SK-N-SH (cell line): ENCODE results near the gene CDH2. TPM values are rescaled to one million over a fixed set of nuclear protein-coding genes. Genes with fewer than 3 reads are reported as not detected.

Experiments used
- CTCF ChIA-PET: fragments of 300-600, 350-600 bp; formaldehyde crosslinking; extraction: SDS; loops from one replicate; lab custom pipeline; 2021; lab: Yijun Ruan, JAX
- POLR2A ChIA-PET: fragments of 350-600 bp; sonication (Branson Sonifier 250); formaldehyde crosslinking; extraction: SDS; loops from one replicate; lab custom pipeline; 2020; ENCODE audit warnings: antibody characterized with exemption, inconsistent platforms; lab: Yijun Ruan, JAX
- DNase-seq: peaks from one replicate; pipeline ENCODE4 v3.0.0; 2012
- H2AFZ ChIP-seq: fragments of 200-600 bp; sonication (generic); 2 replicates; pipeline ENCODE4 v1.8.1; 2016; ENCODE audit warnings: antibody characterized with exemption, mild to moderate bottlenecking, low read depth
- H3F3A ChIP-seq: fragments of 200-600 bp; sonication (generic); replicated peaks from 2 replicates; pipeline ENCODE3; 2016; ENCODE audit warnings: antibody characterized with exemption, mild to moderate bottlenecking; ENCODE audit not compliant: insufficient read depth
- H3K27ac ChIP-seq, 2 experiments: fragments of 200-500 bp in 1 of 2; fragments of 200-600 bp in 1 of 2; sonication (Bioruptor generic) in 1 of 2; sonication (generic), shearing (Covaris generic) in 1 of 2; 2 replicates each; pipeline versions ENCODE4 v1.5.1 to v1.6.1; 2014 to 2016; ENCODE audit warnings: low read depth in 2 of 2, inconsistent platforms in 1 of 2, low read length in 1 of 2, mild to moderate bottlenecking in 1 of 2, mixed read lengths in 1 of 2
- H3K27me3 ChIP-seq: fragments of 200-600 bp; sonication (generic), shearing (Covaris generic); 2 replicates; pipeline ENCODE4 v1.6.1; 2016; ENCODE audit warnings: mixed run types; ENCODE audit not compliant: insufficient read depth
- H3K36me3 ChIP-seq, 2 experiments: fragments of 200-500 bp in 1 of 2; fragments of 200-600 bp in 1 of 2; sonication (Bioruptor generic) in 1 of 2; sonication (generic) in 1 of 2; replicated peaks in 1 of 2; 2 replicates each; pipeline versions ENCODE3 to v1.5.1; 2014 to 2016; ENCODE audit warnings: low read length in 1 of 2, mild to moderate bottlenecking in 1 of 2; ENCODE audit not compliant: insufficient read depth in 2 of 2, control insufficient read depth in 1 of 2
- H3K4me1 ChIP-seq, 2 experiments: fragments of 200-500 bp in 1 of 2; fragments of 200-600 bp in 1 of 2; sonication (Bioruptor generic) in 1 of 2; sonication (generic), shearing (Covaris generic) in 1 of 2; 2 replicates each; pipeline versions ENCODE4 v1.5.1 to v1.6.1; 2014 to 2016; ENCODE audit warnings: low read depth in 1 of 2, low read length in 1 of 2, mixed run types in 1 of 2; ENCODE audit not compliant: insufficient read depth in 2 of 2, control insufficient read depth in 1 of 2
- H3K4me2 ChIP-seq: fragments of 200-600 bp; sonication (generic), shearing (Covaris generic); 2 replicates; pipeline ENCODE4 v1.6.1; 2017; ENCODE audit warnings: mixed run types
- H3K4me3 ChIP-seq, 2 experiments: fragments of 200-500 bp in 1 of 2; fragments of 200-600 bp in 1 of 2; sonication (Bioruptor generic) in 1 of 2; sonication (generic), shearing (Covaris generic) in 1 of 2; 2 replicates each; pipeline versions ENCODE4 v1.5.1 to v1.8.1; 2014 to 2016; ENCODE audit warnings: low read depth in 2 of 2, inconsistent platforms in 1 of 2, low read length in 1 of 2, mild to moderate bottlenecking in 1 of 2, mixed read lengths in 1 of 2, moderate library complexity in 1 of 2
- H3K79me2 ChIP-seq: fragments of 200-600 bp; sonication (generic); 2 replicates; pipeline ENCODE4 v1.8.1; 2017; ENCODE audit warnings: mild to moderate bottlenecking; ENCODE audit not compliant: insufficient read depth
- H3K9ac ChIP-seq: fragments of 200-600 bp; sonication (generic); 2 replicates; pipeline ENCODE4 v1.6.1; 2017; ENCODE audit warnings: mixed run types
- H3K9me2 ChIP-seq: fragments of 200-600 bp; sonication (generic); 2 replicates; pipeline ENCODE4 v1.6.1; 2017; ENCODE audit warnings: mixed run types
- H3K9me3 ChIP-seq: fragments of 200-600 bp; sonication (generic); 2 replicates; pipeline ENCODE4 v1.6.1; 2017; ENCODE audit warnings: mixed run types, mild to moderate bottlenecking, moderate library complexity
- H4K20me1 ChIP-seq: fragments of 200-600 bp; sonication (generic); 2 replicates; pipeline ENCODE4 v1.6.1; 2017; ENCODE audit warnings: mild to moderate bottlenecking, mixed run types; ENCODE audit not compliant: insufficient read depth
- CHD2 ChIP-seq: fragments of 150-350 bp; IDR thresholded peaks from 2 replicates; pipeline ENCODE4 v1.6.1; 2018; ENCODE audit warnings: low read length; ENCODE audit not compliant: partially characterized antibody
- EP300 ChIP-seq, 2 experiments: IDR thresholded peaks; 2 replicates each; pipeline versions ENCODE4 v1.4.0 to v1.6.1; 2012; ENCODE audit warnings: borderline replicate concordance in 1 of 2, low read depth in 1 of 2, low read length in 1 of 2
- EZH2phosphoT487 ChIP-seq: fragments of 200-600 bp; sonication (generic); IDR thresholded peaks from 2 replicates; pipeline ENCODE4 v1.6.1; 2017; ENCODE audit warnings: low read depth, mixed run types, mild to moderate bottlenecking, antibody characterized with exemption, moderate library complexity, borderline replicate concordance
- FOSL2 ChIP-seq: IDR thresholded peaks from 2 replicates; pipeline ENCODE4 v1.4.0; 2012; ENCODE audit warnings: low read depth, mild to moderate bottlenecking, moderate library complexity, borderline replicate concordance
- FOXM1 ChIP-seq: IDR thresholded peaks from 2 replicates; pipeline ENCODE4 v1.4.0; 2012; ENCODE audit warnings: low read depth, mild to moderate bottlenecking
- GATA2 ChIP-seq: sonication (generic); formaldehyde crosslinking; IDR thresholded peaks from 2 replicates; pipeline ENCODE4 v1.5.0; 2020; ENCODE audit warnings: mild to moderate bottlenecking, missing genetic modification reagents
- MXI1 ChIP-seq: IDR thresholded peaks from 2 replicates; pipeline ENCODE4 v1.6.1; 2012; ENCODE audit warnings: mild to moderate bottlenecking, low read depth, low read length, improper control_type of control experiment
- NFIC ChIP-seq: IDR thresholded peaks from 2 replicates; pipeline ENCODE4 v1.4.0; 2012; ENCODE audit warnings: borderline replicate concordance
- POLR2AphosphoS5 ChIP-seq: IDR thresholded peaks from 2 replicates; pipeline ENCODE4 v1.6.1; 2012; ENCODE audit warnings: low read depth, low read length
- RCOR1 ChIP-seq: fragments of 150-350 bp; IDR thresholded peaks from 2 replicates; pipeline ENCODE4 v1.6.1; 2017; ENCODE audit warnings: antibody characterized with exemption, low read length
- RXRA ChIP-seq: IDR thresholded peaks from 2 replicates; pipeline ENCODE4 v1.4.0; 2012; ENCODE audit warnings: low read depth, mild to moderate bottlenecking, borderline replicate concordance
- SIN3A ChIP-seq: IDR thresholded peaks from 2 replicates; pipeline ENCODE4 v1.6.1; 2012; ENCODE audit warnings: low read depth, mild to moderate bottlenecking, low read length, moderate library complexity, borderline replicate concordance
- SMC3 ChIP-seq: IDR thresholded peaks from 2 replicates; pipeline ENCODE4 v1.6.1; 2012; ENCODE audit warnings: low read depth, low read length, improper control_type of control experiment
- TCF12 ChIP-seq: IDR thresholded peaks from 2 replicates; pipeline ENCODE4 v1.4.0; 2012
- WGBS: methylation state at CpG from one replicate; pipeline ENCODE4 v1.1.6; 2017; ENCODE audit warnings: low lambda C conversion rate; 5-methylcytosine and 5-hydroxymethylcytosine counted together
- polyA plus RNA-seq, 3 experiments: library from polyadenylated mRNA; depleted of rRNA; stranded (reverse); fragments of >200 nt; gene quantifications; 2 replicates each; pipeline ENCODE4 v1.2.3, GENCODE V29; 2012
- TF ChIP-seq, protein P1 (sequence below): fragments of 200-600 bp; sonication (generic); IDR thresholded peaks from 2 replicates; pipeline ENCODE4 v1.6.1; 2017; ENCODE audit warnings: antibody characterized with exemption, mild to moderate bottlenecking, moderate library complexity
- TF ChIP-seq, protein P2 (sequence below): IDR thresholded peaks from 2 replicates; pipeline ENCODE4 v1.4.0; 2012; ENCODE audit warnings: low read depth, borderline replicate concordance
- TF ChIP-seq, protein P3 (sequence below): IDR thresholded peaks from 2 replicates; pipeline ENCODE4 v1.4.0; 2012; ENCODE audit warnings: low read depth, borderline replicate concordance
- TF ChIP-seq, protein P4 (sequence below): IDR thresholded peaks from 2 replicates; pipeline ENCODE4 v1.6.1; 2012; ENCODE audit warnings: mild to moderate bottlenecking, low read depth, low read length, moderate library complexity

Gene CDH2
- polyA plus RNA-seq, 1 of the 3 experiments (the other 2 are of a cell fraction) = 146 TPM

DNA sequence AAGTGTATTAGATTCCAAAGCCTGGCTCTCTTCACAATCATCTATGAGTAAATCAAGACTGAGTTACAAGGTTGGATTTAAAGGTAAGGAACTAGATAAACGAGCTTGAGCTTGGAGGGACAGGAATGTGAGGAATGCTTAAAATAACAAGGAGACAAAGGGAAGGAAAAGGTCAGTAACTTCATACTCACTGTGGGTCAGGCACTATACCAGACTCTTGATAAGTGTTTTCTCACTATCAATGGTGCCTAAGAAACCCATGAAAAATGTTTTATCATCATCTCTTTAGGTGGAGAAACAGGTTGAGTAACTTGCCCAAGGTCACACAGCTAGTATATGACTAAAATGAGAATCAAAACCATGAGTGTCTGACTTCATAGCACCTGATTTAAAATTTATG lies 212.1 kb downstream of the CDH2 start:
- Histone ChIP-seq H3K36me3 (peaks cover 70 to 90% of the 10 kb centered on the region in 2 experiments), H4K20me1 (no peaks in the 10 kb centered on the region), H3K9me2 (no peaks in the 10 kb centered on the region), H3K27me3 (no peaks in the 10 kb centered on the region), H3K4me3 (no peak overlapping the region), H3K9me3 (no peaks in the 10 kb centered on the region), H2AFZ (no peak overlapping the region), H3K79me2 (peaks cover 58% of the 10 kb centered on the region), H3K27ac (no peak overlapping the region)
- ChIA-PET CTCF (interaction anchor here (1.3 to 2.4 kb wide), 2 partner anchors 9 to 11 kb away, joined by 4 to 6 read pairs; no protein-coding TSS in a partner anchor), POLR2A (no interaction called here)
- 11% methylated on average over 1 of the region's 1 CpG for WGBS
- TF ChIP-seq FOXM1 (no peak), EZH2phosphoT487 (no peak), RCOR1 (no peak), RXRA (no peak), POLR2AphosphoS5 (no peak), FOSL2 (no peak), EP300 (IDR thresholded peaks at IDR 0.05; ENCODE audit: borderline replicate concordance in 1 of 2, low read depth in 1 of 2, low read length in 1 of 2) (no peak), TCF12 (no peak), SIN3A (no peak), NFIC (no peak), GATA2 (CRISPR knock-in tag) (no peak), CHD2 (no peak), MXI1 (no peak), SMC3 (no peak)
- TF ChIP-seq, protein P1, sequence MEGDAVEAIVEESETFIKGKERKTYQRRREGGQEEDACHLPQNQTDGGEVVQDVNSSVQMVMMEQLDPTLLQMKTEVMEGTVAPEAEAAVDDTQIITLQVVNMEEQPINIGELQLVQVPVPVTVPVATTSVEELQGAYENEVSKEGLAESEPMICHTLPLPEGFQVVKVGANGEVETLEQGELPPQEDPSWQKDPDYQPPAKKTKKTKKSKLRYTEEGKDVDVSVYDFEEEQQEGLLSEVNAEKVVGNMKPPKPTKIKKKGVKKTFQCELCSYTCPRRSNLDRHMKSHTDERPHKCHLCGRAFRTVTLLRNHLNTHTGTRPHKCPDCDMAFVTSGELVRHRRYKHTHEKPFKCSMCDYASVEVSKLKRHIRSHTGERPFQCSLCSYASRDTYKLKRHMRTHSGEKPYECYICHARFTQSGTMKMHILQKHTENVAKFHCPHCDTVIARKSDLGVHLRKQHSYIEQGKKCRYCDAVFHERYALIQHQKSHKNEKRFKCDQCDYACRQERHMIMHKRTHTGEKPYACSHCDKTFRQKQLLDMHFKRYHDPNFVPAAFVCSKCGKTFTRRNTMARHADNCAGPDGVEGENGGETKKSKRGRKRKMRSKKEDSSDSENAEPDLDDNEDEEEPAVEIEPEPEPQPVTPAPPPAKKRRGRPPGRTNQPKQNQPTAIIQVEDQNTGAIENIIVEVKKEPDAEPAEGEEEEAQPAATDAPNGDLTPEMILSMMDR = no peak
- TF ChIP-seq, protein P2, sequence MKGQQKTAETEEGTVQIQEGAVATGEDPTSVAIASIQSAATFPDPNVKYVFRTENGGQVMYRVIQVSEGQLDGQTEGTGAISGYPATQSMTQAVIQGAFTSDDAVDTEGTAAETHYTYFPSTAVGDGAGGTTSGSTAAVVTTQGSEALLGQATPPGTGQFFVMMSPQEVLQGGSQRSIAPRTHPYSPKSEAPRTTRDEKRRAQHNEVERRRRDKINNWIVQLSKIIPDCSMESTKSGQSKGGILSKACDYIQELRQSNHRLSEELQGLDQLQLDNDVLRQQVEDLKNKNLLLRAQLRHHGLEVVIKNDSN = no peak
- TF ChIP-seq, protein P3, sequence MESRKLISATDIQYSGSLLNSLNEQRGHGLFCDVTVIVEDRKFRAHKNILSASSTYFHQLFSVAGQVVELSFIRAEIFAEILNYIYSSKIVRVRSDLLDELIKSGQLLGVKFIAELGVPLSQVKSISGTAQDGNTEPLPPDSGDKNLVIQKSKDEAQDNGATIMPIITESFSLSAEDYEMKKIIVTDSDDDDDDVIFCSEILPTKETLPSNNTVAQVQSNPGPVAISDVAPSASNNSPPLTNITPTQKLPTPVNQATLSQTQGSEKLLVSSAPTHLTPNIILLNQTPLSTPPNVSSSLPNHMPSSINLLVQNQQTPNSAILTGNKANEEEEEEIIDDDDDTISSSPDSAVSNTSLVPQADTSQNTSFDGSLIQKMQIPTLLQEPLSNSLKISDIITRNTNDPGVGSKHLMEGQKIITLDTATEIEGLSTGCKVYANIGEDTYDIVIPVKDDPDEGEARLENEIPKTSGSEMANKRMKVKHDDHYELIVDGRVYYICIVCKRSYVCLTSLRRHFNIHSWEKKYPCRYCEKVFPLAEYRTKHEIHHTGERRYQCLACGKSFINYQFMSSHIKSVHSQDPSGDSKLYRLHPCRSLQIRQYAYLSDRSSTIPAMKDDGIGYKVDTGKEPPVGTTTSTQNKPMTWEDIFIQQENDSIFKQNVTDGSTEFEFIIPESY = no peak
- TF ChIP-seq, protein P4, sequence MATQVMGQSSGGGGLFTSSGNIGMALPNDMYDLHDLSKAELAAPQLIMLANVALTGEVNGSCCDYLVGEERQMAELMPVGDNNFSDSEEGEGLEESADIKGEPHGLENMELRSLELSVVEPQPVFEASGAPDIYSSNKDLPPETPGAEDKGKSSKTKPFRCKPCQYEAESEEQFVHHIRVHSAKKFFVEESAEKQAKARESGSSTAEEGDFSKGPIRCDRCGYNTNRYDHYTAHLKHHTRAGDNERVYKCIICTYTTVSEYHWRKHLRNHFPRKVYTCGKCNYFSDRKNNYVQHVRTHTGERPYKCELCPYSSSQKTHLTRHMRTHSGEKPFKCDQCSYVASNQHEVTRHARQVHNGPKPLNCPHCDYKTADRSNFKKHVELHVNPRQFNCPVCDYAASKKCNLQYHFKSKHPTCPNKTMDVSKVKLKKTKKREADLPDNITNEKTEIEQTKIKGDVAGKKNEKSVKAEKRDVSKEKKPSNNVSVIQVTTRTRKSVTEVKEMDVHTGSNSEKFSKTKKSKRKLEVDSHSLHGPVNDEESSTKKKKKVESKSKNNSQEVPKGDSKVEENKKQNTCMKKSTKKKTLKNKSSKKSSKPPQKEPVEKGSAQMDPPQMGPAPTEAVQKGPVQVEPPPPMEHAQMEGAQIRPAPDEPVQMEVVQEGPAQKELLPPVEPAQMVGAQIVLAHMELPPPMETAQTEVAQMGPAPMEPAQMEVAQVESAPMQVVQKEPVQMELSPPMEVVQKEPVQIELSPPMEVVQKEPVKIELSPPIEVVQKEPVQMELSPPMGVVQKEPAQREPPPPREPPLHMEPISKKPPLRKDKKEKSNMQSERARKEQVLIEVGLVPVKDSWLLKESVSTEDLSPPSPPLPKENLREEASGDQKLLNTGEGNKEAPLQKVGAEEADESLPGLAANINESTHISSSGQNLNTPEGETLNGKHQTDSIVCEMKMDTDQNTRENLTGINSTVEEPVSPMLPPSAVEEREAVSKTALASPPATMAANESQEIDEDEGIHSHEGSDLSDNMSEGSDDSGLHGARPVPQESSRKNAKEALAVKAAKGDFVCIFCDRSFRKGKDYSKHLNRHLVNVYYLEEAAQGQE = no peak
- TF ChIP-seq, all 33 proteins: peak for 0
- peaks cover 2 to 8% of the 10 kb centered on the region in 2 experiments; a peak in 2 of 4 replicates for H3K4me1 ChIP-seq
- no peak for DNase-seq
- peaks cover 31% of the 10 kb centered on the region for H3F3A ChIP-seq
- H3K9ac ChIP-seq = no peak overlapping the region
- no peak overlapping the region for H3K4me2 ChIP-seq
